Endometrial microvascular endothelial cells (primary cell): ENCODE measurements around the gene TMEM184A. TPM values are rescaled to one million over a fixed set of nuclear protein-coding genes. Genes with fewer than 3 reads are reported as not detected.

Experiments used
- in situ Hi-C: cut with HindIII; loops from 2 replicates; pipeline ENCODE4 v1.10.0; 2017; ENCODE audit warnings: low sequenced_read_pairs, low pct_unique_long_range_greater_than_20kb; ENCODE audit errors: inconsistent ontology term
- total RNA-seq: library from RNA; depleted of rRNA; stranded (reverse); fragments of >200 nt; gene quantifications from one replicate; pipeline ENCODE4 v1.2.3, GENCODE V29; 2015; ENCODE audit errors: inconsistent ontology term

The TMEM184A gene
- total RNA-seq, 1 donor from 2014 or later, result not detected

GRCh38 chr7:1544178-1544895 lies 11.7 kb downstream of the TMEM184A start:
- in situ Hi-C loops, result no loop called here

DNA sequence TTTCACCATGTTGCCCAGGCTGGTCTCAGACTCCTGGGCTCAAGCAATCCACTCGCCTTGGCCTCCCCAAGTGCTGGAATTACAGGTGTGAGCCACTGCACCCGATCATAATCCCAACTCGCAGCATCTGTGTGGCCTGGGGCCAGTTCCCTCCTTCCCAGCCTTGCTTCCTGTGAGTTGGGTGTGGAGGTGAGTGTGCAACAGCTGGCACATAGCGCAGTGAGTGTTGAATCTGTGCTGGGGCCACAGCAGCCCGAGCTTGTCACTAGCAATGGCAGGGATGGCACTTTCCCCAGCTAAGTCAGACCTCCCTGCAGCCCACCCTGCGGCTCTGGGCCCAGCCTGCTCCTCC lies 12.2 kb downstream of the TMEM184A start:
- in situ Hi-C loops, result no loop called here

- in situ Hi-C loops, result no loop called here
These were observed 12.9 kb downstream of the TMEM184A start for GRCh38 chr7:1542841-1543747.

DNA sequence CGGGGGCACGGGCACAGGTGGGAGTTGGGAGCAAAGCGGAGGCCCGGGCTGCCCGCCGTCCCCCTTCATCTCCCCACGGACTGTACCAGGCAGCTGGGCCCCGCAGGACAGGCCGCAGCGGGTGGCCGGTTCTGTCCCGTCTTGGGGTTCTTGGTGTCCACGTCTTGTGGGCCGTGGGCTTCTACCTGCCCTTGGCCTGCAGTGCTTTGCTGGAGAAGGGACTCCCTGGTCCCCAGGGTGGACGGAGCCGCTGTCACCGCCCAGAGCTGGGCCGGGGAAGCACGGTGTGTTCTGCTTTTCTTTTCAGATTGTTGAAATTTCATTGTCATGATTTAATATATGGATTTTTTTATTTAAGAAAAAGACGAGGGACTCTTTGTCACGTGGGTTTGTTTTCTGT lies 13.7 kb downstream of the TMEM184A start:
- in situ Hi-C loops, result no loop called here

DNA sequence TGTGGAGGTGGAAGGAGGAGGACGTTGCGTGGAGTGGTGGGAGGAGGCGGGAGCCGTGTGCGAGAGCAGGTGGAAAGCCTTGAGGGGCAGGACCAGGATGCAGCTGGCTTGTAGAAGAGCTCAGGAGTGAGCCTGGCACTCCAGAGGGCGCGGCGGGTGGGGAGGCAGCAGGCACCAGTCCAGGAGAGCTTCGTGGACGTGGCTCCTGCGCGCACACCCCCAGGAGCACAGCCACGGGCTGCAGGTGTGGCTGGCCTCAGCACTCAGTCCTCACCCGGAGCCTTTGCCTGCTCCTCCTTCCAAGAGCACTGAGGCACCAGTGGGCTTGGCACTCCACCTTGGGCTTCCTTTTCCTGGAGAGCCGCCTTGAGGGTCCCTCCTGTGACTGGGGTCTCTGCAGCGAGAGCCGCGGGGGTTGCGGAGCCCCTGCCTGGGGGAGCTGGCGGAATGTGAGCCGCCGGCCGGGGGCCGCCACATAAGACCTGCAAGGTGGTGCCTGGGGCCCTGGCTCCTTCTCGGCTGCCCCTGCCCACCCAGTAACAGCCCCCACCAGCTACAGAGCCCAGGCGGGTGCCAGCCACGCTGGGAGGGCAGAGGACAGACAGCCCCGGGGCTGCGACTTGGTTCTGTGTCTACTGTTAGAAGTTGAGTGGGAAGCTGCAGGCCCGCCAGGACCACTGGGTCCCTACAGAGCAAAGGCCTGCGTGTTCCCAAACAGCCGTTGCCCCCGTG lies 14.4 kb downstream of the TMEM184A start:
- in situ Hi-C loops, result no loop called here

GRCh38 chr7:1540776-1541271 lies 15.2 kb downstream of the TMEM184A start:
- in situ Hi-C loops, result no loop called here

GRCh38 chr7:1539882-1540775 lies 15.9 kb downstream of the TMEM184A start:
- in situ Hi-C loops, result no loop called here

- in situ Hi-C loops, result no loop called here
These were observed 16.7 kb downstream of the TMEM184A start for GRCh38 chr7:1539181-1539881.

DNA sequence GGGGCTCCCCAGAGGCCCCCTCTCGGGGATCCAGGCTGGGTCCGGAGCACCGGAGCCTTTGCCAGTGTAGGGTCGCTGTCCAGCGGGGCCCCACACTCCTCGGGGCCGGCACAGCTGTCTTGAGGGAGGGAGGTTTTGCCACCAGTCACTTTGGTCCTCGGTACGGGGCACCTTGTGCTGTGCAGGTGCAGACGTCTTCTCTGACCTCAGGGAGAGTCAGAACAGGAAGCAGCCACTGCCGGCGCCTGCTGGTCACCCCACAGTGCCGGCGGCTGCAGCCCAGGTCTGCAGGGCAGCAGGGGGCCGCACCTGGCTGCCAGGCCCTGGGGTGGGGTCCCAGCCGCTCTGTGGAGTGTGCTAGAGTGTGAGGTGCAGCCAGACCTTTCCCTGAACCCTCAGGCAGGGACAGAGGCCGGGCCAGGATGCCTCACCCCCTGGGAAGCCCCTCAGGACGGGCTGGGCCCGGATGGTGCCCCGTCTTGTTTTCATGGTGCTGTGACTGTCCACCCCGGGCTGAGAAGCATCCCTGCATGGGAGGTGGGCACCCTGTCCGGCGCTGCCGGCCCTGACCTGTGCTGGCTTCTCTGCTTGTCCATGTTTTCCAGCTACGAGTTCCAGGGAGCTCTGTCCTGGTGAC lies 17.3 kb downstream of the TMEM184A start:
- in situ Hi-C loops, result no loop called here

GRCh38 chr7:1537535-1538412 lies 18.2 kb downstream of the TMEM184A start:
- in situ Hi-C loops, result no loop called here

DNA sequence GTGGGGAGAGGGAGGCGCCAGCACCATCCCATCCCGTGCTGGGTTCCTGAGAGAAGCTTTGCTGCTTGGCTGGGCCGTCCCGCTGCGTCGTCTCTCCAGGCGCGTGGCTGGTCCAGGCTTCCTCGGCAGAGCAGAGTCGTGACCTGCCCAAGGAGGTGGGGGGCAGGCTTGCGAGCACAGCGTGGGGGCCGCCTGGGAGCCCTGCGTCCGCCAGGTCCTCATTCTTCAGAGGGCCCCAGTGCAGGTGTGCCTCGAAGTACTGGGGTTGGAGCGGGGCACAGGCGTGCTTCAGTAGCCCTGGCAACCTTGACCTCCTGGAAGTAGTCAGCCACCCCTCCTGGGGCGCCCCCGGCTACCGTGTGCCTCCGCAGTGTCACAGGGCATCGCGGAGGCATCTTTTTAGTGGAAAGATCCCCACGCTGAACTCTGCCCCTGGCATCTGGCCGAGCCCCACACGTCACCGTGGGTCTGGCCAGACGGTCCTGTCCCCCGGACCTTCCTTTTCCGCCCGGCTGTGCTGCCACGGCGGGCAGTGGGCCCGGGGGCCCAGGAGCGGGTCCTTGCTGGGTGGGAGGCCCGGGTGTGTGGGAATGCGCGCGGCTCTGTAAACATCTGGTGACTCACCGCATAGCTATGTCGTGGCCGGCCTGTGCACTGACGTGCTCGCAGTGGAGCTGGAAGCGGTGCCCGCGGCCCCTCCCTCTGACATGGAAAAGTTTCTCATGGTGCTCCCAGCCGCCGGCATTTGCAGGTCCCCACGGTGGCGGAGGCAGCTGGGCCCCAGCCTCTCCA lies 19.1 kb downstream of the TMEM184A start:
- in situ Hi-C loops, result no loop called here

DNA sequence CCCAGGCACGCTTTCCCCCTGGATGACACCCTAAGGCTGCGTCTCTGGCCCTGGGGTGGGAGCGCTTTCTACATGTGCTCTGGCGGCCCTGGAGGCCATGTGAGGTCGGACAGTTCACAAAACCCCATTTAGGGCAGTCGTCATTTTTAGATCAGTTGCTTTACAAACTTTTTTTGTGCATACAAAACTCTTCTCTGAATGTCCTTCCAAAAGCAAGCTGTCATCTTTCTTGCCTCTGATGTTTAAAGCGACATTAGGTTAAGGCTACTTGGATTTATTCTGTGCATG lies 19.6 kb downstream of the TMEM184A start:
- in situ Hi-C loops, result no loop called here

- in situ Hi-C loops, result no loop called here
These were observed 20.1 kb downstream of the TMEM184A start for GRCh38 chr7:1535701-1536454.

GRCh38 chr7:1535100-1535458 lies 20.9 kb downstream of the TMEM184A start:
- in situ Hi-C loops, result no loop called here

GRCh38 chr7:1534330-1535099 lies 21.5 kb downstream of the TMEM184A start:
- in situ Hi-C loops, result no loop called here
